ENCODE results near the gene DENND6B.
"Not testable (repeated sequence)": the region's sequence is repeated elsewhere in the genome, so short reads cannot be mapped to it uniquely, and the experiment has no call there.

DENND6B gene

DNA sequence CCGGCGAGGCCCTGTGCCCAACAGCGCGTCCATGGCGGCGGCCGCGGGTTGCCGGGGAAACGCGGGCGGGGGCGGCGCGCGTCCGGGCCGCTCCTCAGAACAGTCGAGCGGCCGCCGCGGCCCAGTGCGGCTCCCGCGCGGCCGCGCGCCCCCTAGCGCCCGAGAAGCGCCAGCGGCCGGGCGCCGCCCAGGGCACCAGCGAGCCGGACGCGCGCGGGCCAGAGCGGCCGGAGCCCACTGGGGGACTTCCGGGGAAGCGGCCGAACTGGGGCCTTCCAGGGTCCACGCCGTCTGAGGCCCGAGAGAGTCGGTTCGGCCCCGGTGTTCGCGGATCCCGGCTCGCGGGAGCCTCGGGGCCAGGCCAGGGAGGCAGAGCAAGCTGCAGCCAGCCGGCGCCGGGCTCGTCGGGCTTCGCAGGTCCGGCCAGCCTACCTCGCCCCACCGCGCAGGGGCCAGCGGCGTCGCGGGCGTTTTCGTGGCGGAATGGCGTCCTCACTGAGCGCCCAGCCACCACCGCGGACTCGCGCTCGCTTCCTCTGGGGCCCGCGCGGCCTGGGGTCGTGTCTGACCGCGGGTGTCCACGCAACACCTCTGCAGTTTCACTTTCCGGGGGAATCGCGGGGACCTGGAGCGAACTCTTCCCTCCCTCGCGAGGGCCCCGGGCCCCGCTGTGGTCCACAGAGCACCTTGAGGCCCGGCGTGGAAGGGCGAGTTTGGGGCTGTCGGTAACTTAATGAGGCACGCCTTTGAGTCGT is at the start of gene DENND6B:
DENND6B (minus strand) TSS at position 57 of the 755 bp plus-strand sequence; CDS start at position 33, 24 bp downstream.
- peak; percentile 67 for DNase-seq (ENCODE audit: low spot score)

DNA sequence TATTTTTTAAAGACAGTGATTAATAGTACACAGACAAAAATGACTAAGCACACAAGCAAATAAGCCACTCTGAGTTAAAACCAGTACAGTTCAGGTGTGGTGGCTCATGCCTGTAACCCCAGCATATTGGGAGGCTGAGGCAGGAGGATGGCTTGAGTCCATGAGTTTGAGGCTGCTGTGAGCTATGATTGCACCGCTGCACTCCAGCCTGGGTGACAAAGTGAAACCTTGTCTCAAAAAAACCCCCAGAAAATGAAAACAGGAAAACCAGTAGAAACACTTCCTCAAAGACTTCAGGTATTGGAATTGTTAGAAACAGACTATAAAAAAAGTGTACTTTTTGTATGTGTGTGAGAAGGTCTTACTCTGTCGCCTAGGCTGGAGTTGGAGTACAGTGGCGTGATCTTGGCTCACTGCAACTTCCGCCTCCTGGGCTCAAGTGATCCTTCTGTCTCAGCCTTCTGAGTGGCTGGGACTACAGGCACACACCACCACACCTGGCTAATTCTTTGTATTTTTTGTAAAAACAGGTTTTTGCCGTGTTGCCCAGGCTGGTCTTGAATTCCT is 49.4 kb upstream of the DENND6B start:
- no peak for DNase-seq (ENCODE audit: low spot score)

DNA sequence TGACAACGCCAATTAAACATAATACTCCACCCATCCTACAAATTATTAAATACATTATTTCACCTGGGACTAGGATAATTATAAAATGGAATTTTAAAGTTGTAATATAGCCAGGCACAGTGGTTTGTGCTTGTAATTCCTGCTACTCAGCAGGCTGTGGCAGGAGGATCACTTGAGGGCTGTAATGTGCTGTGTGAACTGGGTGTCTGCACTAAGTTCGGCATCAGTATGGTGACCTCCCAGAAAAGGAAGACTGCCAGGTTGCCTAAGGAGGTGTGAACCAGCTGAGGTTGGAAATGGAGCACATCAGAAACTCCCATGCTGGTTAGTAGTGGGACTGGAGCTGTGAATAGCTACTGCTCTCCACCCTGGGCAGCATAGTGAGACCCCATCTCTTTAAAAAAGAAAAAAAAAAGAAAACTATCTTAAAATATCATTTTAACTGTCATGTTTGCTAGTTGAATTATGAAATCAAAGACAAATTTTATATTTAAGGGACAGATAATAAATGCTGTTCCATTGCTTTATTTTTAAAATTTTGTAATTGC is 44.4 kb upstream of the DENND6B start:
- no peak for DNase-seq (ENCODE audit: low spot score)

DNA sequence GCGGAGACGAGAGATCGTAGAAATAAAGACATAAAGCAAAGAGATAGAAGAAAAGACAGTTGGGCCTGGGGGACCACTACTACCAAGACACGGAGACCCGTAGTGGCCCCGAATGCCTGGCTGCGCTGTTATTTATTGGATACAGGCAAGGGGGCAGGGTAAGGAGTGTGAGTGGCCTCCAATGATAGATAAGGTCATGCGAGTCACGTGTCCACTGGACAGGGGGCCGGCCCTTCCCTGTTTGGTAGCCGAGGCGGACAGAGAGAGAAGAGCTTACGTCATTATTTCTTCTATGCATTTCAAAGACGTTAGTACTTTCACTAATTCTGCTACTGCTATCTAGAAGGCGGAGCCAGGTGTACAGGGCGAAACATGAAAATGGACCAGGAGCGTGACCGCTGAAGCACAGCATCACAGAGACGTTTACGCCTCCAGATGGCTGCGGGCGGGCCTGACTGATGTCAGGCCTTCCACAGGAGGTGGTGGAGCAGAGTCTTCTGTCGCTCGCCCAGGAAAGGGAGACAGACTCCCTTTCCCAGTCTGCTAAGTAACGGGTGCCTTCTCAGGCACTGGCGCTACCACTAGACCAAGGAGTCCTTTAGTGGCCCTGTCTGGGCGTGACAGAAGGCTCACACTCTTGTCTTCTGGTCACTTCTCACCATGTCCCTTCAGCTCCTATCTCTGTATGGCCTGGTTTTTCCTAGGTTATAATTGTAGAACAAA is 41.1 kb upstream of the DENND6B start:
- DNase-seq (ENCODE audit: low spot score) = no peak

DNA sequence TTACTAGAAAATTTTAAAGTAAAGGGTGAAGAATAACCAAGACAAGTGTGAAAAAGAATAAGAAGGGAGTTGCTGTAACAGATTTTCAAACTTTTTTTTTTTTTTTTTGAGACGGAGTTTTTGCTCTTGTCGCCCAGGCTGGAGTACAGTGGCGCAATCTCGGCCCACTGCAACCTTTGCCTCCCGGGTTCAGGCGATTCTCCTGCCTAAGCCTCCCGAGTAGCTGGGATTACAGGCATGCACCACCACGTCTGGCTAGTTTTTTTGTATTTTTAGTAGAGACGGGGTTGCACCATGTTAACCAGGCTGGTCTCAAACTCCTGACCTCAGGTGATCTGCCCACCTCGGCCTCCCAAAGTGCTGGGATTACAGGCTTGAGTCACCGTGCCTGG is 37.0 kb upstream of the DENND6B start:
- not testable (repeated sequence) for DNase-seq (ENCODE audit: low spot score)

DNA sequence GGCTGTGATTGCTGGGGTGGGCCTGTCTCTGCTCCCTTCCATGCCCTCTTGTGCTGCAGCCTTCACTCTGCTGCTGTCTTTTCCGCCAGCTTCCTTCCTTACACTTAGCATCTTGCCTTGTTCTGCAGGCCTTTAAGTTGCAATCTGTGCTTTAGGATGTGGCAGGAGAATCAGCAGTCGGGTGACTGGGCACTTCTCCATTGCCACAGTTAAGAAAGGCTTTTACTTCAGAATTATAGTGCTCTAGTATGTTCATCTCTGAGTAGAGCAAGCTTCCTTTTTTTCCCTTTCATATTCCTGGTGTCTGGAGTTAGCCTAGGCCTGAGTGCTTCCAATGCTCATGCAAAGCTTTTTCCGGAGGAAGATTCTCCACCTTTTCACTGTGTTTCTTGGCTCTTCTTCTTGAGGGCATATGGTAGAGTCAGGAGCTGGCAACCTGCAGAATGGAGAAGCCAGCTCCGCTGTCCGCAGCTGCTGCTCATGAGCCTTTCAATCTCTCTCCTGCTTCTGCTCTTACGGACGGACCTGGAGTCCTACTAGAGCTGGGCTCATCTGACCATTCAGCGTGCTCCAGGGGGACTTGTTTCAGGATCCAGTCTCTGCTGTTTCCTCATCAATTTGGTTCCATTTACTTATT is 36.5 kb upstream of the DENND6B start:
- DNase-seq (ENCODE audit: low spot score) = no peak

GRCh38 chr22:50361688-50362087 is 34.9 kb upstream of the DENND6B start:
- DNase-seq (ENCODE audit: low spot score) = peak; percentile 46

DNA sequence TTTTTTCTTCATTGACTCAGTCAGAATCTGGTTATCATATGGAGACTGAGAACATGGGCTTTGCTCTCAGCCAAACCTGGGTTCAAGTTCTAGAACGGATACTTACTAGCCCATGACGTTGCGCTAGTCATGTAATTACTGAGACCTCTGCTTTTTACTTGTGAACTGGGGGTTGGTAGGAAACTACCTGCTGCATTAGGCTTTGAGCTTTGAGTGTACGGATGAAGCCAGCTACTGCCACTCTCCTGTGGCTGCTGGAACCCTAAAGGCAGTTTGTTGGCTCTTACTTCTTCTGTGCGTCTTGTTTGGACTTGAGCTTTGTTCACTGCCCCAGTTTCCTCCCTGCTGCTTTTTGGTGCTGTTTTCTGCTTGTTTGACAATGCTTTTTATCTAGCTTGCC is 34.4 kb upstream of the DENND6B start:
- no peak for DNase-seq (ENCODE audit: low spot score)

DNA sequence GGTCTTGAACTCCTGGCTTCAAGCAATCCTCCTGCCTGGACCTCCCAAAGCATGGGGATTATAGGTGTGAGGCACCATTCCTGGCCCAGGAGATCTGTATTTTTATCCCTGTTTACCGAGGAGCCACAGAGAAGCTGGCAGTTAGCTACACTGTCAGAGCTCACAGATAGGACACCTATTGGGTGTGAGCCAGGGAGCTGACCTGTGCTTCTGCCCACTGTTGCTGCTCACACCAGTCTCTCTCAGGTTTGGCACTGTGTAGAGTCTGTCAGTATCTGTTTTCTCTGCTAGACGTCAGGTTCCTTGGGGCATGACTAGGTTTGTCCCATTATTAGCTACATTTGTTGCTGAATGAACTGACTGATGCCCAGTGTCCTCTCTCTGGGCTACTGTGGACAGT is 33.8 kb upstream of the DENND6B start:
- no peak for DNase-seq (ENCODE audit: low spot score)

DNA sequence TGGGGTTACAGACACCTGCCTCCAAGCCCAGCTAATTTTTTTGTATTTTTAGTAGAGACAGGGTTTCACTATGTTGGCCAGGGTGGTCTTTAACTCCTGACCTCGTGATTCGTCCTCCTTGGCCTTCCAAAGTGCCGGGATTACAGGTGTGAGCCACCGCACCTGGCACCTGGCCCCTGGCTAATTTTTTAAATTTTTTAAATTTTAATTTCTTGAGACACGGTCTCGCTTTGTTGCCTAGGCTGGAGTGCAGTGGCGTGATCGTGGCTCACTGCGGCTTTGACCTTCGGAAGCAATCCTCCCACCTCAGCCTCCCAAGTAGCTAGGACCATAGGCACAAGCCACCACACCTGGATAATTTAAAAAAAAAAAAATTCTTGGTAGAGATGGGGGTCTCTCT is 30.9 kb upstream of the DENND6B start:
- no peak for DNase-seq (ENCODE audit: low spot score)

- no peak for DNase-seq (ENCODE audit: low spot score)
Measured at GRCh38 chr22:50357222-50357621, 30.4 kb upstream of the DENND6B start.

DNA sequence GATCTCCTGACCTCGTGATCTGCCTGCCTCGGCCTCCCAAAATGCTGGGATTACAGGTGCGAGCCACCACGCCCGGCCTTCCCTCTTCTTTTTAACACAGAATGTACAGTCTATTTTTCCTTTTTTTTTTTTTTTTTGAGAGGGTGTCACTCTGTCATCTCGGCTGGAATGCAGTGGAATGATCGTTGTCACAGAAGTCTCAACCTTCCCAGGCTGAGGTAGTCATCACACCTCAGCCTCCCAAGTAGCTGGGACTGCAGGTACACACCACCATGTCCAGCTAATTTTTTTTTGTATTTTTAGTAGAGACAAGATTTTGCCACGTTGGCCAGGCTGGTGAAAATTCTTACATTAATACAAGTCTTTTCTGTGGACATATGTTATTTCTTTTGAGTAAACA is 29.4 kb upstream of the DENND6B start:
- DNase-seq (ENCODE audit: low spot score) = no peak

GRCh38 chr22:50348058-50348457 is 21.2 kb upstream of the DENND6B start:
- DNase-seq (ENCODE audit: low spot score) = no peak

DNA sequence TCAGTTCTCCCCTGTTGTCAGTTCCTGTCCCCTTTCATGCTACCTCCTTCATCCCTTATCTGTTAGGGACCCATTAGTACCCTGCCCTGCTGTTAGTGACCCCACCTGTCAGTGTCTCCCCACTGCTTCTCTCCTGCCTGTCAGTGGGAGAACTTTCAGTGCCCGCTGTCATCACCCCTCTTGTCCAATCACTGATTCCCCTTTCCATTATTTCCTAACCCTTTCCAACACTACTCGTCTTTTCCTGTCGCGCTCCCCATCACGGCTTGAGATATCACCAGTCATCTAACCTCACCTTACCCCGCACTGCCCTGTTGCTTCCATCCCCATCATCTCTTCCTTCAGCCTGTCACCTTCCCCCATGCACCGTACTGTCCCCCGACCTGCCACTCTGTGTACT is 20.3 kb upstream of the DENND6B start:
- no peak for DNase-seq (ENCODE audit: low spot score)

DNA sequence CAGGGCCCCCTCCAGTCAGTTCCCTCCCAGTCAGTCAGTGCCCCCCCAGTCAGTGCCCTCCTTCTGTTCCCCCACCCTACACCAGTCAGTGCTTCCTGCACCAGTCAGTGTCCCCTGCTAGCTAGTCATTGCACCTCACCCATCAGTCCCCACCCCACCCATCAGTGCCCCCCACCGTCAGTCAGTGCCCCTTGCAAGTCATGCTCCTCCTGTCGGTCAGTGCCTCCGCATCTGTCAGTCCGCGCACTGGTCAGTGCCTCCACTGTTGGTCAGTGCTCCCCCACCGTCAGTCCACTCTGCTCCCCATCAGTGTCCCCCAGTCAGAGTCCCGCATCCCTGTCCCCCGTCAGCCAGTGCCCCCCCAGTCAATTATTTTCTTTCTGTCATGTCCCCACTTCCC is 19.7 kb upstream of the DENND6B start:
- DNase-seq (ENCODE audit: low spot score) = no peak

GRCh38 chr22:50343541-50343935 is 16.7 kb upstream of the DENND6B start:
- DNase-seq (ENCODE audit: low spot score) = no peak

- DNase-seq (ENCODE audit: low spot score) = peak; percentile 88
Measured at GRCh38 chr22:50342651-50343540, 16.1 kb upstream of the DENND6B start, which contains the start of gene PPP6R2. Gene PPP6R2 (plus strand): TSS chr22:50343327. CDS start chr22:50393909, 50,582 bp downstream.

DNA sequence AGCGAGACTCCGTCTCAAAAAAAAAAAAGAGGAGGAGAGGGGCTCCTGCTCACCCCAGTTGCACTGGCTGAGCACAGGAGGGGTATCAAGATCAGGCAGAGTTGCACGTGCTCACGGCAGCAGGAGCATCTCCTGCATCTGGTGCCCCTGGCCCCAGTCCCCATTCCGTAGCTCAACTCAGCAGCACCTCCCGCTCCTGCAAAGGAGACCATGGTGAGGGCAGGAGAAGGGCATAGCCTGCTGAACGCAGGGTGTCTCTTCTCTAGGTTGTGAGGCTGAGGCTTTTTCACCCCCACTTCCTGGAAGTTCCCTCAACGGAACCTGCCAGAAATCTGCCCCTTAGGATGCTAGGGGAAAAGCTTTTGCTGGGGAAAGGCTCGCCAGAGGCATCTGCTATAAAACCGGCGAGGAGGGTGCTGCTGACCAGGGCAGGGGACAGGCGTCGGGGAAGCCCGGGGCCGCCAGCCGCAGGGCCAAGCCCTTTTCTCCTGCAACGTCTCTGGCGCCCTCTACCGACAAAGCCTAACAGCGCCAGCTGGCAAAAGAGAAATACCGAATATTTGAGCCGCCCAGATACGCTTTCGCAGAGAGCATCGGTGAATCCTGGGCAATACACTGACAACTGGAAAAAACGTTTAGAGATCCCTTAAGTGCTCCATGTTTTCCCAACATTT is 15.3 kb upstream of the DENND6B start:
- peak; percentile 93 for DNase-seq (ENCODE audit: low spot score)

- peak; percentile 6 for DNase-seq (ENCODE audit: low spot score)
Measured at GRCh38 chr22:50339945-50340879, 13.4 kb upstream of the DENND6B start.

Measured in CD4-positive, alpha-beta T cell treated with Interleukin-2 at 100 ng/mL for 4 hours (primary cell).